ENCODE data around the gene PRPSAP1. TPM values are rescaled to one million over a fixed set of nuclear protein-coding genes. Genes with fewer than 3 reads are reported as not detected.
"Not testable (repeated sequence)": the region's sequence is repeated elsewhere in the genome, so short reads cannot be mapped to it uniquely, and the experiment has no call there.

Gene PRPSAP1
- total RNA-seq, 4 donors from 2014 or later, result 10.2 to 23.4 (median 15.9) TPM

- intact Hi-C loops (cut with DNase I; ENCODE audit: low total_unique reads), result no loop called here
- Histone ChIP-seq H3K36me3 (no peaks in the 10 kb centered on the region), H3K4me3 (no peak overlapping the region), H3K27ac (no peak overlapping the region), H3K4me1 (no peaks in the 10 kb centered on the region), H3K9me3 (no peaks in the 10 kb centered on the region), H3K27me3 (no peaks in the 10 kb centered on the region)
- in situ Hi-C loops (cut with MboI; ENCODE audit: low sequenced_read_pairs in 4 of 4), result no loop called here
- TF ChIP-seq CTCF (IDR thresholded peaks at IDR 0.05 in 4 of 5, conservative IDR thresholded peaks at IDR 0.05 in 1 of 5), result no peak
- TF ChIP-seq POLR2A (IDR thresholded peaks at IDR 0.05), result no peak
- ATAC-seq (no peak), DNase-seq (no peak)
These were observed 9.6 kb upstream of the PRPSAP1 start for GRCh38 chr17:76363107-76363842.

DNA sequence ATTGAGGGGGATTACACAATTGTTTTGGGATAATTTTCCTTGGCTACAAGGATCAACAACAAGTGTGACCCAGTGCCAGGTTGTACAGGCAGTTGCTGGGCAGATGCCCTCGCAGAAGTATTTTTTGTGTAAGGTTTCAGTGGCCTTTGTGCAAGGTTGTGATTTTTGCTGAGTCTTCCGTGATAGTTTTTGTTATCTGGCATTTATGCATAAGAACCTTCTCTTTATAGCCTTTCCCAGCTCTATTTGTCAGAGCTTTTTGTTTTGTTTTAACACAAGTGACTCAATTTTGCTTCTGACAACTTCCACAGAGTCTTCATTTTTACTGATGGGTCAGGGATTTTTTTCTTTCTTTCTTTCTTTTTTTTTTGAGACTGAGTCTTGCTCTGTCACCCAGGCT lies 6.7 kb upstream of the PRPSAP1 start:
- no peaks in the 10 kb centered on the region for H3K9me3 ChIP-seq
- intact Hi-C loops (cut with DNase I; ENCODE audit: low total_unique reads) (no loop called here), in situ Hi-C loops (cut with MboI; ENCODE audit: low sequenced_read_pairs in 4 of 4) (no loop called here)
- no peak overlapping the region for H3K27ac ChIP-seq
- no peaks in the 10 kb centered on the region for H3K36me3 ChIP-seq
- H3K27me3 ChIP-seq, result no peaks in the 10 kb centered on the region
- no peak overlapping the region for H3K4me3 ChIP-seq
- DNase-seq, result no peak
- no peaks in the 10 kb centered on the region for H3K4me1 ChIP-seq
- TF ChIP-seq CTCF (IDR thresholded peaks at IDR 0.05 in 4 of 5, conservative IDR thresholded peaks at IDR 0.05 in 1 of 5) (no peak), POLR2A (IDR thresholded peaks at IDR 0.05) (no peak)
- ATAC-seq, result no peak

DNA sequence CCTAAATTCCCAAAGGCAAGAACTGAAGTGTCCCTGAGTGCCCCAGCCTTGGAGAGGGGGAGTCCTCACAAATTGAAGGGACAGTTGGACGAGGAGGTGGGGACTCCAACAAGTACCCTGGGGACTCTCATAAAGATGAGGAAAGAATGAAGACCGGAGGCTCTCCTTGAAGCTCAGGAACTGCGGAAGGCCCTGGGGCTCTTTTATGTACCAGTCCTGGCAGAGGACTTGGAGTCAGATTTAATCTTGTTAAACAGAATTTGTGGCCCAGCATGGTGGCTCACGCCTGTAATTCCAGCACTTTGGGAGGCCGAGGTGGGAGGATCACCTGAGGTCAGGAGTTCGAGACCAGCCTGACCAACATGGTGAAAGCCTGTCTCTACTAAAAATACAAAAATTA lies 6.1 kb upstream of the PRPSAP1 start:
- intact Hi-C loops (cut with DNase I; ENCODE audit: low total_unique reads); H3K9me3 ChIP-seq; H3K27ac ChIP-seq; H3K4me1 ChIP-seq; H3K27me3 ChIP-seq; H3K36me3 ChIP-seq; ATAC-seq; H3K4me3 ChIP-seq; DNase-seq; in situ Hi-C loops (cut with MboI; ENCODE audit: low sequenced_read_pairs in 4 of 4): not testable (repeated sequence)

DNA sequence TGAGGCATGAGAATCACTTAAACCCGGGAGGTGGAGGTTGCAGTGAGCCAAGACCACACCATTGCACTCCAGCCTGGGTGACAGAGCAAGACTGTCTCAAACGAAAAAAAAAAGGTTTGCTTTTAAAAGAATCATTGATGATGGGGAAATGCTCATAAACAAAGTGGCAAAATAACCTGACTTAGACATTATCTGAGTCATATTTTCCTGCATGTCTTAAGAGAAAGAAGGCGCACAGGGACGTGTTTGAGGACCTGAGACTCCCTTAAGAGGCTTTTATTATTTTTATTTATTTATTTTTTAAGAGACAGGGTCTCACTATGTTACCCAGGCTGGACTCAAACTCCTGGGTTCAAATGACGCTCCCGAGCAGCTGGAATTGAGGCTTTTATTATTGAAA lies 5.7 kb upstream of the PRPSAP1 start:
- TF ChIP-seq CTCF (IDR thresholded peaks at IDR 0.05 in 4 of 5, conservative IDR thresholded peaks at IDR 0.05 in 1 of 5) (no peak), POLR2A (IDR thresholded peaks at IDR 0.05) (no peak)
- ATAC-seq, result no peak
- Histone ChIP-seq H3K4me3 (no peak overlapping the region), H3K27ac (no peak overlapping the region), H3K9me3 (no peaks in the 10 kb centered on the region), H3K36me3 (no peaks in the 10 kb centered on the region), H3K4me1 (peaks cover 0 to 4% of the 10 kb centered on the region in 2 donors), H3K27me3 (no peaks in the 10 kb centered on the region)
- intact Hi-C loops (cut with DNase I; ENCODE audit: low total_unique reads), result no loop called here
- no peak for DNase-seq
- in situ Hi-C loops (cut with MboI; ENCODE audit: low sequenced_read_pairs in 4 of 4), result no loop called here

GRCh38 chr17:76357597-76358158 lies 4.0 kb upstream of the PRPSAP1 start:
- H3K36me3 ChIP-seq, result no peaks in the 10 kb centered on the region
- H3K27ac ChIP-seq, result no peak overlapping the region
- H3K4me1 ChIP-seq, result peaks cover 0 to 11% of the 10 kb centered on the region in 2 donors
- H3K4me3 ChIP-seq, result no peak overlapping the region
- no peak for TF ChIP-seq CTCF (IDR thresholded peaks at IDR 0.05 in 4 of 5, conservative IDR thresholded peaks at IDR 0.05 in 1 of 5)
- no peak for TF ChIP-seq POLR2A (IDR thresholded peaks at IDR 0.05)
- intact Hi-C loops (cut with DNase I; ENCODE audit: low total_unique reads), result no loop called here
- no peak for ATAC-seq
- in situ Hi-C loops (cut with MboI; ENCODE audit: low sequenced_read_pairs in 4 of 4), result no loop called here
- no peaks in the 10 kb centered on the region for H3K27me3 ChIP-seq
- H3K9me3 ChIP-seq, result no peaks in the 10 kb centered on the region
- no peak for DNase-seq
